Epithelial cell of proximal tubule (primary cell): ENCODE data around the gene SMO. TPM values are rescaled to one million over a fixed set of nuclear protein-coding genes. Genes with fewer than 3 reads are reported as not detected.
A peak's percentile ranks its signal among the peaks of the same experiment; 100 is the strongest.

ENCODE experiments used
- DNase-seq: peaks from one replicate; pipeline ENCODE4 v3.0.0-alpha.2; 2011; ENCODE audit warnings: low read depth
- H3K4me3 ChIP-seq: 2 replicates; pipeline ENCODE4 v1.5.1; 2011; ENCODE audit warnings: low read depth, mild to moderate bottlenecking, low read length
- CTCF ChIP-seq: conservative IDR thresholded peaks from 2 replicates; pipeline ENCODE4 v1.5.1; 2012; ENCODE audit warnings: low read depth, mild to moderate bottlenecking, low read length
- total RNA-seq: library from RNA; depleted of rRNA; stranded (reverse); fragments of >200 nt; gene quantifications from 2 replicates; pipeline ENCODE4 v1.2.3, GENCODE V29; 2015

Gene SMO
- total RNA-seq, 1 donor from 2014 or later = 25.5 TPM

DNA sequence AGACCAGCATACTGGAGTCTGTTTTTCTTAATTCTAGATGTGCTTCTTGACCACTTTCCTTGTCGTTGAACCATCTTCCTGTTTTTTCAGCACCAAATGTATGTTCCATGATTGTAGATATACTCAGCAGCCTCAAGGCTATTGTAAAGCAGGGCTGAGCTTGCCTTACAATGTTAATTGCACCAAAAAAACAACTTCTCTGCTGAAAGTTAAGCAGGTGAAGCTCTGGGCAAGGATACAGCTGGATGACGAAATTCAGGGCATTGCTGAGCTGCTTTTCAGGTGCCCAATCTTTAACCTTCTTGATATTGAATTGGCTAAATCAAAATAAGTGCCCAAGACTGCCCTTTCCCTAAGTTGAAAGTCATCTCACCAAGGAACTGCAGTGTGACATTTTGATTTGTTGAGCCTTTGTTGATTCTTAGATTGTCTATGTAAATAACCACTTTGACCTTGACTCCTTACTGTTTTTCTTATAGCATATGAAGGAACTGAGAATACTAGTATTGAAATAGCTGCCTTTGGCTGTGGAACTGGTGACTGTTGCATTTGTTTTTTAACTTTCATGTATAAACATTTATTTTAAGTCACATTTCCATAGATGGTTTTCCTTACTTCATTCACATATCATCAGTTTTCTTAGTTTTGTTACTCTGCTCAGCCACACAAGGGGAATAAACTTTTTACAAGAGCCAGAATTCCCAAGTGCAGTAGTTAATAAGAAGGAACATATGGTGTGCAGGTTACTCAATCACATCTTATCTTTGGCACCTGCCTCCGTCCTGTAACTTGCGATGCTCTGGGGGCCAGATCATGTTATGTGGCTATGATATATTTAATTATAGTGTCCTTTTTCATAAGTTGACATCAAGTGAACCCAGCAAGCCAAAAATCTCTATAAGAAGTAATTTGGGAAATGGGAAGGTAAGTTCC is 39.5 kb downstream of the SMO start:
- no peak for DNase-seq
- no peak for TF ChIP-seq CTCF
- H3K4me3 ChIP-seq = no peak overlapping the region

- no peak overlapping the region for H3K4me3 ChIP-seq
- no peak for DNase-seq
- no peak for TF ChIP-seq CTCF
Measured at GRCh38 chr7:129228633-129229032, 40.2 kb downstream of the SMO start.

DNA sequence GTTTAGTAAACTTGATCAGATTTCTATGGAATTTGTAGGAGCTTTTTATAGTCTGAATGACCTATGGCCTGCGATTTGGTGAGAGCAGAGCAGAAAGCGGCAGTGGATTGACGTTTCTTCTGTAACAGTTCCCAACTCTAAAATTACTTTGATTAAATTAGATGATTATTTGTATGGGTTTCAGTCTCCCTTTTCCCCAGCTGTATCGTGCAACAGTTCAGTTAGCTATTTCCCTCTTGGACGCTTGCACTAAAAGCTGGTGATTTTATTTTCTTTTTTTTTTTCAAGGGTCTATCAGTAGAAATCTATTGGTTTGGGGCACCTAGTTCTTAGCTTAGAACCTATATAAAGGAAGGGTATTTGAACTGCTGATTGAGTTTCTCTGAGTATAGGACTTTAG is 43.2 kb downstream of the SMO start:
- H3K4me3 ChIP-seq = no peak overlapping the region
- no peak for DNase-seq
- TF ChIP-seq CTCF = no peak

GRCh38 chr7:129238546-129238945 is 50.1 kb downstream of the SMO start:
- H3K4me3 ChIP-seq = no peak overlapping the region
- DNase-seq = no peak
- no peak for TF ChIP-seq CTCF

DNA sequence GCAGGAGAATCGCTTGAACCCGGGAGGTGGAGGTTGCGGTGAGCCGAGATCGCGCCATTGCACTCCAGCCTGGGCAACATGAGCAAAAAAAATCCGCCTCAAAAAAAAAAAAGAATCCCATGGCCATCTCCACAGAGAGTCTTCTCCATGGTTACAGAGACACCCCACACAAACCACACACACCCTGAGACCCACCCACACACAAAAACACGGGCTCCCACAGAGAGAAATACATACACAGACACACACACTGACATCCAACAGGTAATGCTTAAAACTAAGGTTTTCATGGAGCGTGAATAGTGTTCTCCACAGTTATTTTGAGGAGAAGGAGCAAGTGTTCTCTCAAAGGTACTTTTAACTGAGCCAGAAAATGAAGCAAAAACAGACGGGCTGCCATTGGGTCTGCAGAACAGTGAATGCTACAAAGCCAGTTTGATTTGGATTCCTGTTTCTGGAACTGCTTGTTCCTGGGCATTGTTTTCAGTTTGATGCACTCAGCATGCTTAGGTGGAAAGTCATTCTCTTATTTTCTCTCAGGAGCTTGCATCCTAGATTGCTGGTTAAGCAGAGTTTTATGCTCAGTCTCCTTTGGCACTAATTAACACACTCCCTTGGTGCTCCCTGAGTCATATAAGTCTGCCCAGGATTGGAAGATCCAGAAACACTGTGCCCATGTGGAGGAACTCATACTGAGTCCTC is 51.8 kb downstream of the SMO start:
- no peak for TF ChIP-seq CTCF
- H3K4me3 ChIP-seq = no peak overlapping the region
- DNase-seq = peak; percentile 86

- DNase-seq = no peak
- no peak overlapping the region for H3K4me3 ChIP-seq
- no peak for TF ChIP-seq CTCF
Measured at GRCh38 chr7:129244220-129244619, 55.8 kb downstream of the SMO start.
